ENCODE data around the gene TTLL11. TPM values are rescaled to one million over a fixed set of nuclear protein-coding genes. Genes with fewer than 3 reads are reported as not detected.
A peak's percentile ranks its signal among the peaks of the same experiment; 100 is the strongest.

TTLL11 gene
- total RNA-seq, 1 donor from 2014 or later, result 0.75 TPM

DNA sequence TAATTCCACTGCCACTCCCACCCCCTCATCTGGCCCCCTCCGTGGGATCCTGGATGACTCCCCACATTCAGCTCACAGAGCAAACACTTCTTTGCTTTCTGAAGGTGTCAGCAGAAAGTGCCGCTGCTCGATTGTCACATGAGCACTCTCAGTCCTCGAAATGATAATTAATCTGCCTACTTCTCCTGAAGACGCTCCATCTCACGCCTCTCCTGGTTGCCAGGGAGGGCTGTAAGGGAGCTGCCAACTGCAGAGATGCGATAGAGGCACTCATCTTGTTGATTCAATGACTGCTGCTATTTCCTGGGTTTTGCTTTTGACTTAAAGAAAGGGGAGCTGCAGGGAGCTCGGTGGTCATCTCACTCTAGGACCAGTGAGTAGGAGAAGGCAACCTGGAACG, 235.2 kb downstream of the TTLL11 start:
- Mint-ChIP-seq H3K36me3 (no peaks in the 10 kb centered on the region), H3K9me3 (no peaks in the 10 kb centered on the region), H3K4me3 (no peak overlapping the region), H3K4me1 (peaks cover 33% of the 10 kb centered on the region), H3K27me3 (ENCODE audit: insufficient read depth, low read depth) (peaks cover 24% of the 10 kb centered on the region), H3K27ac (peak overlapping the region; percentile 10)
- H4K20me1 ChIP-seq (ENCODE audit: low read depth), result peaks cover 5% of the 10 kb centered on the region
- no peak overlapping the region for H3K4me2 ChIP-seq
- H3K27ac ChIP-seq, result no peak overlapping the region
- DNase-seq (ENCODE audit: low spot score), result no peak
- no peaks in the 10 kb centered on the region for H3K9me3 ChIP-seq (ENCODE audit: low read depth)
- H3K4me3 ChIP-seq, result no peak overlapping the region
- no peak overlapping the region for H3K9ac ChIP-seq
- H3K27me3 ChIP-seq, result no peaks in the 10 kb centered on the region
- H2AFZ ChIP-seq (replicated peaks), result no peak overlapping the region
- H3K79me2 ChIP-seq (ENCODE audit: low read depth), result no peaks in the 10 kb centered on the region
- no peaks in the 10 kb centered on the region for H3K36me3 ChIP-seq
- no peaks in the 10 kb centered on the region for H3F3A ChIP-seq (ENCODE audit: low read depth)
- H3K4me1 ChIP-seq, result peaks cover 10% of the 10 kb centered on the region
- TF ChIP-seq EZH2 (IDR thresholded peaks at IDR 0.05) (no peak), EZH2phosphoT487 (IDR thresholded peaks at IDR 0.05) (no peak)
- TF ChIP-seq, protein P1, sequence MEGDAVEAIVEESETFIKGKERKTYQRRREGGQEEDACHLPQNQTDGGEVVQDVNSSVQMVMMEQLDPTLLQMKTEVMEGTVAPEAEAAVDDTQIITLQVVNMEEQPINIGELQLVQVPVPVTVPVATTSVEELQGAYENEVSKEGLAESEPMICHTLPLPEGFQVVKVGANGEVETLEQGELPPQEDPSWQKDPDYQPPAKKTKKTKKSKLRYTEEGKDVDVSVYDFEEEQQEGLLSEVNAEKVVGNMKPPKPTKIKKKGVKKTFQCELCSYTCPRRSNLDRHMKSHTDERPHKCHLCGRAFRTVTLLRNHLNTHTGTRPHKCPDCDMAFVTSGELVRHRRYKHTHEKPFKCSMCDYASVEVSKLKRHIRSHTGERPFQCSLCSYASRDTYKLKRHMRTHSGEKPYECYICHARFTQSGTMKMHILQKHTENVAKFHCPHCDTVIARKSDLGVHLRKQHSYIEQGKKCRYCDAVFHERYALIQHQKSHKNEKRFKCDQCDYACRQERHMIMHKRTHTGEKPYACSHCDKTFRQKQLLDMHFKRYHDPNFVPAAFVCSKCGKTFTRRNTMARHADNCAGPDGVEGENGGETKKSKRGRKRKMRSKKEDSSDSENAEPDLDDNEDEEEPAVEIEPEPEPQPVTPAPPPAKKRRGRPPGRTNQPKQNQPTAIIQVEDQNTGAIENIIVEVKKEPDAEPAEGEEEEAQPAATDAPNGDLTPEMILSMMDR (IDR thresholded peaks at IDR 0.05), result no peak

DNA sequence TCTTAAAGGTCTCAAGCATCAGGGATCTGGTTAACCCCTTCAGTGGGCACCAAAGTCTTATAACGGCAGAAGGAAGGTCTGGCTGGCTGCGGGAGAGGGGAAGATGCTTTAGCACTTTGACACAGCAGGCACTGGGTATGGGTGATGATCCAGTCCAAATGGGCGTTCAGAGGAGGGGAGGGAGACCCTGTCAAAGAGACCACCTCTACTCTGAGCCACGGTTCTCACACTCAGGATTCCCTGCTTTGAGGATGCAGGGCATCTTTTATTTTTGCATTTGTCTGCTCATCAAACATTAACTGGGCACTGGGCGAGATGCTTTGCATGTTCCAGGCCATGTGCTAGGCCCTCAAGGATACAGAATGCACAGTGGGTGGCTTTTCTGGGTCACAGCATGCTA, 237.6 kb downstream of the TTLL11 start:
- Histone ChIP-seq H3K79me2 (ENCODE audit: low read depth) (no peaks in the 10 kb centered on the region), H3K4me1 (no peaks in the 10 kb centered on the region), H3K27ac (no peak overlapping the region), H3K9me3 (ENCODE audit: low read depth) (no peaks in the 10 kb centered on the region), H3K4me3 (no peak overlapping the region), H3K4me2 (no peak overlapping the region), H2AFZ (replicated peaks) (no peak overlapping the region), H3K27me3 (no peaks in the 10 kb centered on the region), H3K36me3 (no peaks in the 10 kb centered on the region), H3K9ac (no peak overlapping the region), H3F3A (ENCODE audit: low read depth) (no peaks in the 10 kb centered on the region), H4K20me1 (ENCODE audit: low read depth) (no peaks in the 10 kb centered on the region)
- Mint-ChIP-seq H3K27me3 (ENCODE audit: insufficient read depth, low read depth) (peaks cover 19% of the 10 kb centered on the region), H3K4me3 (no peak overlapping the region), H3K4me1 (peaks cover 20% of the 10 kb centered on the region), H3K9me3 (no peaks in the 10 kb centered on the region), H3K36me3 (no peaks in the 10 kb centered on the region), H3K27ac (no peak overlapping the region)
- TF ChIP-seq EZH2 (IDR thresholded peaks at IDR 0.05) (no peak), EZH2phosphoT487 (IDR thresholded peaks at IDR 0.05) (no peak)
- TF ChIP-seq, protein P1 (IDR thresholded peaks at IDR 0.05), result no peak
- no peak for DNase-seq (ENCODE audit: low spot score)

DNA sequence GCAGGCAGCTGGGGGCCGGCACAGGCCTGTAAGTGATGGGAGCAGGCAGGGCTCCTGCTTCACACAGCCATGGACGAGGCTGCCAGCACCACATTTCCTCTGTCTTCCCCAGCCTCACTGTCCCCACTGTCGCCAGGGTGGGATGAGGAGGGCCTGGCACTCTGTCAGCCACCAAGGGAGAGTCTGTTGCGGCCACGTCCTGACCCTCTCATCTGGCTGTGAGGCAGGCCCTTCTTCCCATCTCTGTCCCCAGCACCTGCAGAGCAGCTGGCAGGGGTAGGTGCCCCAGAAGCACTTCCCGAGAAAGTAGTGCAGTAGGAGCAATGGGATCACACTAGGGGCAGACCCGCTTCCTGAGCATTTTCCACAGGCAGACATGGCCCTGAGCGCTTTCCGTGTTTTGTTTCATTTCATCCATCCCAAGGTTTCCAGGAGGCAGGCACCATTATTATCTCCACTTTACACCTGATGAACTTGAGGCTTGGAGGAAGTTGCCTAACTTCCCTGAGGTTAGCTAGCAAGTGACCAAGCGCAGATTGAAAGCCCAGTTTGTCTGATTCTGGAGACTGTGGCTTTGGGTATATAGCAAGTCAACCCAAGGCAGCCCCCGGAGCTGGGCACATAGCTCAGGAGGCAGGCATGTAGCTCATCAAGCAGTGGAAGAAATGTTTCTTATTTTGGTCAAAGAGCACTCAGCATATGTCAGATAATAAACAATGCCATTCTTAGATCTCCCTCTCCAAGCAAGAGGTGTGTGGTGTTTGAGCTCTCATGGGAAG, 239.3 kb downstream of the TTLL11 start:
- H3K9me3 Mint-ChIP-seq, result peaks cover 7% of the 10 kb centered on the region
- Histone ChIP-seq H3K27me3 (no peaks in the 10 kb centered on the region), H3K27ac (no peak overlapping the region), H4K20me1 (ENCODE audit: low read depth) (no peaks in the 10 kb centered on the region), H3K36me3 (no peaks in the 10 kb centered on the region), H3K9me3 (ENCODE audit: low read depth) (no peaks in the 10 kb centered on the region), H3K4me2 (no peak overlapping the region), H3K79me2 (ENCODE audit: low read depth) (no peaks in the 10 kb centered on the region), H3F3A (ENCODE audit: low read depth) (no peaks in the 10 kb centered on the region), H2AFZ (replicated peaks) (no peak overlapping the region), H3K4me3 (no peak overlapping the region), H3K9ac (no peak overlapping the region), H3K4me1 (no peaks in the 10 kb centered on the region)
- DNase-seq (ENCODE audit: low spot score), result no peak
- H3K4me1 Mint-ChIP-seq, result peaks cover 20% of the 10 kb centered on the region
- H3K36me3 Mint-ChIP-seq, result no peaks in the 10 kb centered on the region
- no peak overlapping the region for H3K4me3 Mint-ChIP-seq
- H3K27me3 Mint-ChIP-seq (ENCODE audit: insufficient read depth, low read depth), result peaks cover 14% of the 10 kb centered on the region
- no peak overlapping the region for H3K27ac Mint-ChIP-seq
- TF ChIP-seq EZH2 (IDR thresholded peaks at IDR 0.05), result no peak
- no peak for TF ChIP-seq EZH2phosphoT487 (IDR thresholded peaks at IDR 0.05)
- TF ChIP-seq, protein P1 (IDR thresholded peaks at IDR 0.05), result no peak

Data from neural progenitor cell (in vitro differentiated cells).